ENCODE data around the gene KCNH3.

Gene KCNH3

DNA sequence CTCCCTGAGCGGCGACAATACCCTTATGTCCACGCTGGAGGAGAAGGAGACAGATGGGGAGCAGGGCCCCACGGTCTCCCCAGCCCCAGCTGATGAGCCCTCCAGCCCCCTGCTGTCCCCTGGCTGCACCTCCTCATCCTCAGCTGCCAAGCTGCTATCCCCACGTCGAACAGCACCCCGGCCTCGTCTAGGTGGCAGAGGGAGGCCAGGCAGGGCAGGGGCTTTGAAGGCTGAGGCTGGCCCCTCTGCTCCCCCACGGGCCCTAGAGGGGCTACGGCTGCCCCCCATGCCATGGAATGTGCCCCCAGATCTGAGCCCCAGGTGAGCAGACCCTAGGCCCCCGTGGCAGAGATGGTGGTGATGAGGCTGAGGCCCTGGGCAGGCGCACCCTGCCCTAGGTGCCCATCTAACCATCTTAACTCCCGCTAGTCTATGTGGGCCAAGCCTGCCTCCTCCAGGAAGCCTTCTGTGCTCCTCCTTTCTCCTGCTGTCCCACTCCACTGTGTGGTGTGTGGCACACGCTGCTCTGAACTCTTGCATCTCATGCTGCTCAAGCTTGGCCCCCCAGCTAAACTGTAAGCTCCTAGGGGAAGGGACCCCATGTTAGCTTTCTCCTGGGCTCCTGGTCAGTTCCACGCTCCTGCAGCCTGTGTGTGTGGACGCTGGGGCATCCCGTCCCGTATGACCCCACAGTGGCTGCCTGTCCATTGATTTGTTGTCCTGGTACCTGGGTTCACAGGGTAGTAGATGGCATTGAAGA, 17.0 kb downstream of the KCNH3 start:
- no peak for TF ChIP-seq CTCF (IDR thresholded peaks at IDR 0.05; ENCODE audit: low read depth, low read length)
- H3K27me3 ChIP-seq, result no peaks in the 10 kb centered on the region
- peaks cover 26% of the 10 kb centered on the region for H3K36me3 ChIP-seq
- no peaks in the 10 kb centered on the region for H3K9me3 ChIP-seq
- no peak for DNase-seq
- no peaks in the 10 kb centered on the region for H3K4me1 ChIP-seq
- H3K4me3 ChIP-seq (ENCODE audit: low read depth, low read length), result no peak overlapping the region

DNA sequence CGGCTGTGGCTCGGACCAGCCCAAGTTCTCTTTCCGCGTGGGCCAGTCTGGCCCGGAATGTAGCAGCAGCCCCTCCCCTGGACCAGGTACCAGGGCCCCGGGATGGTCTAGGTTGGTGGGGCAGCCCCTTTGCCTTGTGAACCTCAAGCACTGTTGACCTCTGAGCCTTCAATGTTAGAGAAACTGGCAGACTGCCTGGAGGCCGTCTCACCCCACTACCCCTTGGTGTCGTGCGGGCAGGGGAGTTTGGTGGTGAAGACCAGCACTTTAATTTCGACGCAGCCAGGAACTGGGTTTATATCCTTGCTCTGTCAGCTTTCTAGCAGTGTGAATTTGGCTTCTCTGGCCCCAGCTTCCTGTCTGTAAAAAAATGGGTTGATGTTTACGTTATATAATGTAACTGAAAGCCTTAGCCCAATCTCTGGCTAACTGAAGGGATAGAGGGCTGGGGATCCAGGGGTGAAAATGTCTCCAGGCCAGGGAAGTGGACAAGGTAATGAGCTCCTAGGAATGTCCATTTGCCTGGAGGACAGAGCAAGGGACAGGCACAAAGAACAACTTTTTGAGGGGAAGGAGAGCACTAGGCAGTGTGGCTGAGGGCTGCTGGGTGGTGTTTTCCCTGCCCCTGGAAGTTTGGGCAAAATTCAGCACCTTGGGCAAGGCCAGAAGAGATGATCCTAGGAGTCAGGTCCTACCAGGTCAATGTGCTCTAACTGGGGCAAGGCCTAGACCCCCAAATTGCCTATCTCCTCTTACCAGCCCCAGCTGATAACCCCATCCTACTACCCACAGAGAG, 17.8 kb downstream of the KCNH3 start:
- H3K36me3 ChIP-seq, result peaks cover 33% of the 10 kb centered on the region
- TF ChIP-seq CTCF (IDR thresholded peaks at IDR 0.05; ENCODE audit: low read depth, low read length), result no peak
- no peak for DNase-seq
- H3K9me3 ChIP-seq, result no peaks in the 10 kb centered on the region
- H3K27me3 ChIP-seq, result no peaks in the 10 kb centered on the region
- H3K4me3 ChIP-seq (ENCODE audit: low read depth, low read length), result no peak overlapping the region
- no peaks in the 10 kb centered on the region for H3K4me1 ChIP-seq

DNA sequence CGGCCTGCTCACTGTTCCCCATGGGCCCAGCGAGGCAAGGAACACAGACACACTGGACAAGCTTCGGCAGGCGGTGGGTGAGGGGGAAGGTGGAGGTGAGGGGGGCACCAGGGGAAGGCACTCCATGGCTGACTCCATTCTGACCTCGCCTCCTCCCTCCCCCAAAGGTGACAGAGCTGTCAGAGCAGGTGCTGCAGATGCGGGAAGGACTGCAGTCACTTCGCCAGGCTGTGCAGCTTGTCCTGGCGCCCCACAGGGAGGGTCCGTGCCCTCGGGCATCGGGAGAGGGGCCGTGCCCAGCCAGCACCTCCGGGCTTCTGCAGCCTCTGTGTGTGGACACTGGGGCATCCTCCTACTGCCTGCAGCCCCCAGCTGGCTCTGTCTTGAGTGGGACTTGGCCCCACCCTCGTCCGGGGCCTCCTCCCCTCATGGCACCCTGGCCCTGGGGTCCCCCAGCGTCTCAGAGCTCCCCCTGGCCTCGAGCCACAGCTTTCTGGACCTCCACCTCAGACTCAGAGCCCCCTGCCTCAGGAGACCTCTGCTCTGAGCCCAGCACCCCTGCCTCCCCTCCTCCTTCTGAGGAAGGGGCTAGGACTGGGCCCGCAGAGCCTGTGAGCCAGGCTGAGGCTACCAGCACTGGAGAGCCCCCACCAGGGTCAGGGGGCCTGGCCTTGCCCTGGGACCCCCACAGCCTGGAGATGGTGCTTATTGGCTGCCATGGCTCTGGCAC, 18.5 kb downstream of the KCNH3 start:
- H3K4me3 ChIP-seq (ENCODE audit: low read depth, low read length), result no peak overlapping the region
- no peak for TF ChIP-seq CTCF (IDR thresholded peaks at IDR 0.05; ENCODE audit: low read depth, low read length)
- DNase-seq, result no peak
- H3K27me3 ChIP-seq, result no peaks in the 10 kb centered on the region
- H3K36me3 ChIP-seq, result peaks cover 41% of the 10 kb centered on the region
- no peaks in the 10 kb centered on the region for H3K9me3 ChIP-seq
- no peaks in the 10 kb centered on the region for H3K4me1 ChIP-seq

GRCh38 chr12:49557917-49558215, 19.0 kb downstream of the KCNH3 start:
- Histone ChIP-seq H3K4me3 (ENCODE audit: low read depth, low read length) (no peak overlapping the region), H3K9me3 (no peaks in the 10 kb centered on the region), H3K27me3 (no peaks in the 10 kb centered on the region), H3K4me1 (no peaks in the 10 kb centered on the region), H3K36me3 (peaks cover 46% of the 10 kb centered on the region)
- peak; percentile 32 for TF ChIP-seq CTCF (IDR thresholded peaks at IDR 0.05; ENCODE audit: low read depth, low read length)
- no peak for DNase-seq

DNA sequence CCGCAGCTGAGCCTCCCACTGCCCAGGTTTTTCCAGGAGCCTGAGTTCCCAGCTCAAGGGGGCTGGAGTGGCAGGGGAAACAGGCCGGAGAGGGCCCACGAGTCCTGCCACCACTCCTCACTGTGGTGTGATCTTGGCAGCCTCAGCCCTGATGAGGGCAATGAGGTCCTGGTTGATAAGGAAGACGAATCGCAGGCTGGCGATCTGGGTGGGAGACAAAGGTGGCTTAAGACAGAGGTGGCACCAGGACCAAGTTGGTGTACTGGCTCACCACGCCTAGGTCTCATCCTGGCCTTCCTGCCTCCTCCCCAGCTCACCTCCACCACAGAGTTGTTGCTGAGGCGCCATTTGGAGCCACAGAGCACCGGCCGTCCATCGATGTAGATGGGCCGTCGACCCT, 19.7 kb downstream of the KCNH3 start:
- no peak for DNase-seq
- no peaks in the 10 kb centered on the region for H3K9me3 ChIP-seq

More for the DNA sequence above, 19.7 kb downstream of the KCNH3 start:
- Histone ChIP-seq H3K4me3 (ENCODE audit: low read depth, low read length) (no peak overlapping the region), H3K27me3 (no peaks in the 10 kb centered on the region), H3K36me3 (peaks cover 52% of the 10 kb centered on the region), H3K4me1 (no peaks in the 10 kb centered on the region)
- TF ChIP-seq CTCF (IDR thresholded peaks at IDR 0.05; ENCODE audit: low read depth, low read length), result no peak

Data from BE2C (cell line).